MM.1S (cell line): ENCODE data around the gene FRAT1.

ENCODE experiments used
- CTCF ChIP-seq: fragments of 300-600 bp; sonication (generic); IDR thresholded peaks from 2 replicates; pipeline ENCODE4 v1.5.1; 2016; ENCODE audit warnings: antibody characterized with exemption, low read length, mixed read lengths
- EZH2 ChIP-seq: fragments of 300-600 bp; sonication (generic); optimal IDR thresholded peaks from 2 replicates; pipeline ENCODE3; 2017; ENCODE audit warnings: low read depth, mild to moderate bottlenecking, antibody characterized with exemption, low read length, mixed read lengths
- EZH2phosphoT487 ChIP-seq: fragments of 300-600 bp; sonication (generic); IDR thresholded peaks from 2 replicates; pipeline ENCODE4 v1.6.1; 2018; ENCODE audit warnings: antibody characterized with exemption, low read length

- TF ChIP-seq CTCF (no peak), EZH2 (no peak), EZH2phosphoT487 (no peak)
Measured at GRCh38 chr10:97365761-97366351, 46.8 kb downstream of the FRAT1 start.
